HG02678 (cell line): ENCODE data around the gene NFIC.
"Not testable (repeated sequence)": the region's sequence is repeated elsewhere in the genome, so short reads cannot be mapped to it uniquely, and the experiment has no call there.

Experiments used
- ATAC-seq: cut with Tn5 transposase; IDR thresholded peaks from one replicate; pipeline ENCODE4 v1.9.1; 2021; ENCODE audit warnings: mild to moderate bottlenecking, moderate library complexity; ENCODE audit not compliant: unreplicated experiment

The NFIC gene

GRCh38 chr19:3448616-3449334 lies 82.4 kb downstream of the NFIC start:
- ATAC-seq = no peak

- ATAC-seq = no peak
These were observed 84.5 kb downstream of the NFIC start for GRCh38 chr19:3450796-3451411.

DNA sequence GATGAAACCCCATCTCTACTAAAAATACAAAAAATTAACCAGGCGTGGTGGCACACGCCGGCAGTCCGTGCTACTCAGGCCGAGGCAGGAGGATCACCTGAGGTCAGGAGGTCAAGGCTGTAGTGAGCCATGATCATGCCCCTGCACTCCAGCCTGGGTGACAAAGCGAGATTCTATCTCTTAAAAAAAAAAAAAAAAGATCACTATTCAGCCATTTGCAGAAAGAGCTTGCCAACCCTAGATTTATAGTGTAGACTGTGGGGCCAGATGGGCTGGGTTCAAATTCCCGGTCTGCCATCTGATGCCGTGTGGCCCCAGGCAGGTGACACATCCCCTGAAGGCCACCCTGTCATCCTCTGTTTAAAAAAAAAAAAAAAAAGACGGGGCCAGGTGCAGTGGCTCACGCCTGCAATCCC lies 85.1 kb downstream of the NFIC start:
- no peak for ATAC-seq

GRCh38 chr19:3452171-3452941 lies 86.0 kb downstream of the NFIC start:
- ATAC-seq = no peak

DNA sequence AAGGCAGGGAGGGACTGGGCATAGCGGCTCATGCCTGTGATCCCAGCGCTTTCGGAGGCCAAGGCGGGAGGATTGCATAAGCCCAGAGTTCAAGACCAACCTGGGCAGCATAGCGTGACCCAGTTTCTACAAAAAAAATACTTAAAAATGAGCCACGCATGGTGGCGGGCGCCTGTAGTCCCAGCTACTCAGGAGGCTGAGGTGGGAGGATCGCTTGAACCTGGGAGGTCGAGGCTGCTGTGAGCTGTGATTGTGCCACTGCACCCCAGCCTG lies 86.5 kb downstream of the NFIC start:
- ATAC-seq = not testable (repeated sequence)

DNA sequence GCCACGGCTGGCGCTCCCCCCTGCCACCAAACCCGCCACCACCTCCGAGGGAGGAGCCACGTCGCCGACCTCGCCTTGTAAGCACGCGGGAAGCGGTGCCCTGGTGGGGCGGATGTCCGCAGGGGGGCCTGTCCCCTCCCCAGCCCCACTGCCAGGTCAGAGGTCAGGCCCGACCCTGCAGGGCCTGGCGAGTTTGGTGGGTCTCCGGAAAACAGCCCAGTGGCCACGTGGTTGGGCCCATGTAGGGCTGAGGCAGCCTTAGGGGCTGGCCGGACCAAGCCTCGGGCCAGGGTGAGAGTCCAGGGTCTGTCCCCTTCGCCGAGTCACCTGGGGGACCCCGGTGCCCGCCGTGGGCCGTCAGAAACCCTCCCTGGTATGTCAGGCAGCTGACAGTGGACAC lies 87.5 kb downstream of the NFIC start:
- ATAC-seq = no peak

- ATAC-seq = no peak
These were observed 88.4 kb downstream of the NFIC start for GRCh38 chr19:3454656-3455392.

- no peak for ATAC-seq
These were observed 89.1 kb downstream of the NFIC start for GRCh38 chr19:3455393-3455955.

- ATAC-seq = no peak
These were observed 89.7 kb downstream of the NFIC start for GRCh38 chr19:3455960-3456601.

GRCh38 chr19:3456925-3457527 lies 90.6 kb downstream of the NFIC start:
- no peak for ATAC-seq

- ATAC-seq = no peak
These were observed 91.3 kb downstream of the NFIC start for GRCh38 chr19:3457528-3458228.

- no peak for ATAC-seq
These were observed 92.1 kb downstream of the NFIC start for GRCh38 chr19:3458229-3459088.

DNA sequence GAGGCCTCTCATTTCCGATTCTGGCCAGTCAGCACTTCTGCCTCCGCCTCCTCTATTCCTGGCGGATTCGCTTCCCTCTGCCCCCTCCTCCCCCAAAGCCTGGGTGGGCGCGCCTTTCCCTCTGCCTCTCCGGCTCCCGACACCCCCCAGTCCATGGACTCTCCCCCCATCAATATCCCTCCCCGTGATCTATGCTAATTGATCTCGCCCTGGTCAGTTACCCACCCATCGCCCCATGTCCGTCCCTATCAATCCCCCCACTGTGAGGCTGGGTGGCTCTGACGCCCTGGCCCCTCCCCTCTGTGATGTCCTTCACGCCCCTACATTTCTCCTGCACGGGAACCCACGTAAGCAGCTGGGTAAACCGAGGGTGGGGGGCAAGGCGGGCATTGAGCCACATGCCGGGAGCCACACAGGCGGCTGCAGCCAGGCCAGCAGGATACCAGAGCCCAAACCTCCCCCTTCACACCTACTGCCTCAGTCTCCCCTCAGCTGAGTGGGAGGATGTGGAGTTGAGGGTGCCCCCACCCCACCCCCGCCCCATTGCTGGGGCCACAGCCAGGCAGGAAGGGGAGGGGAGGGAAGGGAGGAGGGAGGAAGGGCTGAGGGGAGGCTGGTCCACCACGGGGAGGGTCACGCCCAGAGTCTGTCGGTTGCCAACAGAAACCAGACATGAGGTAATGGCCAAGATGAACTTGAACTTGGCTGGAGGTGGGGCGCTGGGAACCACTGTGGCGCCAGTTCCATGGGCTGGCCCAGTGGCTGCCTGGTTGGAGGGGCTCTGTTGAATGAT lies 92.9 kb downstream of the NFIC start:
- no peak for ATAC-seq

DNA sequence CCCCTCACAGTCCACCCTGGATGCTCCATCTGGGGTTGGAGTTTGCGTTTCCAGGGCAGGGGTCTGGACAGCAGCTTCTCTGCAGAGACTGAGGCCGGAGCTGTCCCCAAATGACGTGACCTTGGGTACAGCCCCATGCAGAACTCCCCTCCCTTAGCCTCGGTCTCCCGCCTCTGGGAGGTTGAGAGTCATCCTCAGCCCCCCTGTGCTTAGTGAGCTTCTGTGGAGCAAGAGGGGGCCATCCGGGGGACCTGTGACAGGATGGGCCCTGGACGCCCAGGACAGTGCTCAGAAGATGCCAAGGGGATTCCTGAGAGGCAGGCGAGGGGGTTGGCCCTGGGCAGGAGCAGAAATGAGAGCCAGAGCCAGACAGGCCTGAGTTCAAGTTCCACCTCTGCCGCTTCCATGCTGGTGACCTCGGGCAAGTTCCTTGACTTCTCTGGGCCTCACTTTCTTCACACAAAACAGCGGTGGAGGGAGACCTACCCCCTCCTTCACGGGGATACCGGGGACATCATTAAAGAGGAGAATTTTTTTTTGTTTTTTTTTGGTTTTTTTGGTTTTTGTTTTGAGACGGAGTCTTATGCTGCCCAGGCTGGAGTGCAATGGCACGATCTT lies 93.7 kb downstream of the NFIC start:
- no peak for ATAC-seq

DNA sequence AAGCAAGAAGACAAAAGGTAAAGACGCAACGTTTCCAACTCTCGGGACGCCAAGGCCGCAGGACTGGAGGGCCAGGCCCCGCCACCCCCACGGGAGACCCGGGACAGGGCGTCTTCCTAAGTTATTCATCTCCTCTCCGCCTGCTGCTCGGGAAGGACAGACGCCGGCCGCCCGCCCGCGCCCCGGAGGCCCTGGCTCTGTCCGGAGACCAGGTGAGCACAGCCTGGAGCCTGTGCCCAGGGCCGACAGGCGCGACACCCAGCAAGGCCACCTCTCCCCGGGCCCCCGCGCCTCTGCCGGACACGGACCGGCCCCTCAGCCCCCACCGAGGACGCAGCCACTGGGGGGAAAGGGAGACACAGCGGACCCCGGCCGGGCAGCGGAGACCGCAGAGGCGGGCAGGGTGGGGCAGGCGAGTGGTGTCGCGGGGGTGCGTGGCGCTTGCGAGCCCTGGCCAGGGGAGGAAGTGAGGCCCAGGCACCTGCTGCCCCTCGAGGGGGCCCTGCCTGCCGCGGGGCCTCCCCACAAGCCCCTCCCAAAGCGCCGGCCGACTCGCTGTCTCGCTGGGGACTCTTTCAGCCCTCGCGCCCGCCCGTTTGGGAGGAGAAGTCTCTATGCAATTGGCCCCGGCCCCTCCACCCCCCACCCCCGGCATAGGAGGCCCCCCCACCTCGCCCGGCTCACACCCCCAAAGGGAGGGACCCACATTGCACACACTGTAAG lies 96.8 kb downstream of the NFIC start:
- no peak for ATAC-seq

DNA sequence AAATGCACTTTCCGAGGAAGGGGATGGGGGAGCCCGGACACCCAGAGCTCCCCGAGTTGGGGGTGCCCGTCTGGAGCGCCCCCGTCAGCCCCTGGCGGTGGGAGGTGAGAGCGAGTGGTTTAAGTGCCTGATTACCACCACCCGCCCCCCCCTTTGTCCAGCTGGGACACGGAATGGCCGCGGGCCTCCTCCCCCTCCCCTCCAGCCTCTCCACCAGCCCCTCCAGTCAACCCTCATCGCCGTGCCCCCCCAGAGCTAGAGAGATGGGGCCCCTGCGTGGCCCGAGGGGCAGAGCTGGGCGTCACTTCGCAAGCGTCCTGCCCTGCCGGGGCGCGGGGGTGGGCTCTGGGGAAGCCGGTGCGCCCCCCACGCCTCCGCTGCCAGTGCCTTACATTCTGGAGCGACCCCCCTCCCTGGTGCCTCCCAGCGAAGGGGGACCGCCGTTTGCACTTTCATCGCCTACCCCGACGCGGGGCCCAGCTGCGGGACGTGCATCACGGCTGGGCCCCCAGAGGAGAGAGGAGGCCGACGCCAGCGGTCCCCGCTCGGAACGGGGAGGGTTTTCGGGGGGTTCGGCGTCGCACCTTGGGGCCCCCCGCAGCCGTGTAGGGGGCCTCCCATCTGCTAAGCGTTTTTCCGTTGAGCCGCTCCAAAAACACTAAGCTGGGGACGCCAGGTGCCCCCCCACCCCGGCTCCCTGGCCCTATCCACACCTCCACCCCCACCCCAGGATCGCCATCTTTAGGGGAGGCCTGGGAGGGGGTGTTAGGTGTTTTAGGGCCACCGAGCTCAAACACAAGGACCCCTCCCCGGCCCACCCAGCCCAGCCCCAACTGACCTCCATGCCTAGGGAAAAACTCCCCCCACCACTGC lies 97.6 kb downstream of the NFIC start:
- no peak for ATAC-seq
